ENCODE measurements around the gene RABGAP1. TPM values are rescaled to one million over a fixed set of nuclear protein-coding genes. Genes with fewer than 3 reads are reported as not detected.

Gene RABGAP1
- total RNA-seq, 2 experiments from 2014 or later, result 19.1 to 20.7 TPM

DNA sequence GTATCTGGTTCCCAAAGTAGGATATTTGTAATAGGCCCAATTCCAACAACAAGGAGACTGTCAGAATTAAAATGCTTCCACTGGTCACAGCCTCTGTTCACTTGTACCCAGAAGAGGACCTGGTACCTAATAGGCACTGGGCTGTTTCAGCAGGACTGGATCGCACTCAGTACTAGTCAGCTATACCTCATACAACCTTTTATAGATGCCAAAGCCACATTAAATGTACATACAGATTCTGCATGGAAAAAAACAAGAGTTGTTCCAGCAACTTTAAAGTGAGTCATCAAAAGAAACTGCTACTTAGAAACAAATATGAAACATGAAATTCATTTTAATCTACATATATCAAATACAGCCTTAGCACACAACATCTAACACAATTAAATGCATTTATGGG lies 180.1 kb downstream of the RABGAP1 start:
- CTCF ChIA-PET, result interaction anchor here (0.7 kb wide), 1 partner anchor 153 kb away, joined by 3 read pairs; no protein-coding TSS in a partner anchor
- POLR2A ChIA-PET, result no interaction called here

DNA sequence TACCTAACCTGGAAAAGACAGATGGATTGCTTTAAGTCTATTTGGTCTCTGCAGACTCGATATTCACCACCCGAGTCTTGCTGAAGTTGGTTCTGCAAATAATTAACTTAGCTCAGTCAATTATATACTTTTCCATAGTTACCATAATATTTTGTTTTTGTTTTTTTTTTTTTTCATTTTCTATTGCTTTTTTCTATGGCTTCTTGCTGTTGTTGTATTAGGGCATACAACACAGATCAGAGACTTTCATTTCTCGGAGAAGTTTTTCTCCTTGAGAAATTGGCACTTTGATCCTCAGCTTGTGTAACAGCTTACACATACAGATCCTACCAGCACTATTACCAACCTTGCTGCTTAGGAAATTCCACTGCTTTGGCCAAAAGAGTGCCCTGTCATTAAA lies 180.6 kb downstream of the RABGAP1 start:
- POLR2A ChIA-PET, result interaction anchor here (1.1 kb wide), 1 partner anchor 14 kb away, joined by 3 read pairs; no protein-coding TSS in a partner anchor

DNA sequence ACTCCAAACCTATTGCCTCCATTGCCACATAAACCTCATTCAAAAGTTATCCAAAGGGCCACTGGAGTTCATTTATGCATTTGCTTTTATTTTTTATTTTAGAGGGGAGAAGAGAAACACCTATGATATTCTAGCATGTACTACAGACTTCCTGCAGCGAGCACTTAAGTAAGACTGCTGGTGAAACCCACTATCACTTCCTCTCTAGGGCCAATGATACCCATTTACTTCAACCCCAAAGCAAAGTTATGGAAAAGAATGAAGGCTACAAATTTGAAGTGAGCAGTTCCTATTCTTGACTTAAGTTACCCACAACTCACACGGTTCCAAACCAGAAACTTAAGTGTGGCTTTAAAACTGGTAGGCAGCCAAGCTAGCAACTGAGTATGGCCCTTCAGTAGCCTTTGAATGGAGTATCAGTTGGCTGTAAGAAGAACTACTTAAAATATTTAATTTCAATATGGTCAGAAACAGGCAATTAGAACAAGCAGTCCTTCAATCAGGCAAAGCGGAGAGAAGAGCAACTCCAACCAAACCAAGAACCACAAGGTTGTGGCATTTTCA lies 186.8 kb downstream of the RABGAP1 start:
- CTCF ChIA-PET, result no interaction called here
- POLR2A ChIA-PET, result no interaction called here

More for the DNA sequence above, 180.6 kb downstream of the RABGAP1 start:
- CTCF ChIA-PET, result interaction anchor here (0.7 kb wide), 1 partner anchor 152 kb away, joined by 3 read pairs; no protein-coding TSS in a partner anchor

DNA sequence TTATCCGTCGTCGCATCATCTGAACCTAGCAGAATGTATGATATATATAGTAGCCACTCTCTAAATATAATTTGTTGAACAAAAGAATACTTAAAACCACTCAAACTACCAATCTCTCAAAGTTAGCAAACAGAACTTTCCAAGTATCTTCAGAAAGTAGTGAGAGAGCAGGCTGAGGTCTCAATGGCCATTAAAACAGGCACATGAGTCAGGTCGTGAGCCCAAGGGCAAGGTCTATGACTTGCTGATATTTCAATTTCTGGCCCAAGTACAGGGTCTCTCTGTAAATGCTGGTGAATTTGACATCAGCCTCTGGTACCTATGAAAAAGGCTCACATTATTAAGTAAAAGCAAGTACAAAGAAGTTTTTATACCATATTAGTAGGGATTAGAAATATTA lies 187.8 kb downstream of the RABGAP1 start:
- ChIA-PET CTCF (no interaction called here), POLR2A (no interaction called here)

DNA sequence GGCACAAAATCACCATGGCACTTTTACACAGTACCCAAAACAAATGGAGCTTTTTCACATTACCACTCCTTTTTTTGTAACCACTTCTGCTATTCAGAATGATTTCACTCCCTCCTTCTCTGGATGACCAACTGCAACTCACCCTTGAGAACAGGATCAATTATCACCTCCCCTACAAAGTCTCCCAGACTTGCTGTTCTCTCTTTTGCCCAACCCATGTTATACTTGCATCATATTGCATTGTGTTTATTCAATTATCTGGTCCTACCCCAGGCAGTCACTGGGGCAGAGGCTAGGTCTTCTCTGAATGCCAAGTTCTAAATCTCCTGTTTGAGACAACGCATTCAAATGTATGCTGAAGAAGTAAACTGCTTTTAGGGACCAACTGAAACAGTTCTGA lies 188.6 kb downstream of the RABGAP1 start:
- POLR2A ChIA-PET, result no interaction called here
- CTCF ChIA-PET, result no interaction called here

DNA sequence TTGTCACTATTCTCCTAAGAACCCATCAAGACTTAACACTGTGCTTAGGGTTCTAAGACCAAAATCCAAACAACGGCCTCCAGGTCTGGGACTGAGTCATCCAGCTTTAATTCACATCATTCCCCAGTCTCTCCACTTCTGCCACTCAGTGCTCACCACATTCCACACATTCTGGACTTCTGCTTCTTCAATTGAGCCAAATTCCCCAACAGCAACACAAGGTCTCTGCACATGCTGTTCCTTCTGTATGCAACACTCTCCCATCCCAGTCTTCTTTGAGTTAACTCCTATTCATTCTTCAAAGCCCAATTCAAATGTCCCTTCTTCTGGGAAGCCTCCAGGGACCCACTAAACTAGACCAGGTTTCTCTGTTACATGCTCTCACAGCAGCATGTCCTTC lies 190.4 kb downstream of the RABGAP1 start:
- ChIA-PET CTCF (no interaction called here), POLR2A (no interaction called here)

DNA sequence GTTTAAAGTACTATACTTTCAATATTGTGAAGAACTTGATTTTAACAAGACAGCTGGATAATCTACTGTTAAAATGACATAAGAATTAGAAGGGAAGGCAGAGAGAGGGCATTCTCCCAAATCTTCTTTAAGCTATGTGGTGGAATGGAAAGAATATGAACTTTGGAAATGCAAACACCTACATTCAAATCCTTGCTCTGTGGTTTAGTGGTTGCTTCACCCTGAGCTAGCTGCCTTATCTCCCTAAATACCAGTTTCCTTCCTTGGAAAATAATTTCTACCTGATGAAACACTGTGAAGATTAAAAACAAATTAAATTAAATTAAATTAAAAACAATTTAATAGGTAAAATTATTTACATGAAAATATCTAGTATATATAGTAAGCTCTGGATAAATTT lies 191.2 kb downstream of the RABGAP1 start:
- CTCF ChIA-PET, result no interaction called here

DNA sequence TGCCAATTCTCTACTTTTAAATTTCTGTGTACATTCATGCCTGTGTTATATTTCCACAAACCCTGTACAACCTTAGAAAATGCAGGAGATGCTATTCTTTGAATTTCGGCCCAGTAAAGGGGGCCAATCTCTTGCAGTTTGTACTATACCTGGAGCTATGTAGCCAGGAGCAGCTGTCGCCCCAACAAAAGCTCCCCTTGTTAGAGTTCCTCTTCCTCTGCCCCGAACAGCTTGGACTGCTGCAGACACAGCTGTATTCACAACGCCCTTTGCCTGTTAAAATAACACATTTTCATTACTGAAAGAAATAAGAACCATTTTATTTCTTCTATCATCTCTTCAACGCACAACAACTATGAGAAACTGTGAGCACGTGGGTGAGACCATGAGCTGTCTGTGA lies 191.9 kb downstream of the RABGAP1 start:
- POLR2A ChIA-PET, result no interaction called here

More for the DNA sequence above, 191.2 kb downstream of the RABGAP1 start:
- POLR2A ChIA-PET, result no interaction called here

DNA sequence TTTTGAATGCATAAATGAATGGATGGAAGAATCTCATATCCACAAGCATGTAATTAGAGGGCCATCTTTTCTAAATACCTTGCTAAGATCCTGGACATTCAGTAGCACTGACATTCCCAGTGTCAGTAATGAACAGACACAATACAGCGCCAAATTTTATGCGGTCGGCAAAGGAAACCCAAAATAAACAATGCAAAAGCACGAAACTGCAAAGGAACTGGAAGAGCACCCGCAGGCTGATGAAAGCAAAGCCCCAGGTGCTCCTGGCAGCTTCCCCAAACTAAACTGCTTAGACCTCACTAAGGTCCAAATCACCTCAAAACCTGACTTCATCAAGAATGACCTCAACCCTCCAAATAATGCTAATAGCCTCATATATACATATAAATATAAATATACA lies 194.6 kb downstream of the RABGAP1 start:
- ChIA-PET POLR2A (no interaction called here), CTCF (no interaction called here)

More for the DNA sequence above, 191.9 kb downstream of the RABGAP1 start:
- CTCF ChIA-PET, result no interaction called here

DNA sequence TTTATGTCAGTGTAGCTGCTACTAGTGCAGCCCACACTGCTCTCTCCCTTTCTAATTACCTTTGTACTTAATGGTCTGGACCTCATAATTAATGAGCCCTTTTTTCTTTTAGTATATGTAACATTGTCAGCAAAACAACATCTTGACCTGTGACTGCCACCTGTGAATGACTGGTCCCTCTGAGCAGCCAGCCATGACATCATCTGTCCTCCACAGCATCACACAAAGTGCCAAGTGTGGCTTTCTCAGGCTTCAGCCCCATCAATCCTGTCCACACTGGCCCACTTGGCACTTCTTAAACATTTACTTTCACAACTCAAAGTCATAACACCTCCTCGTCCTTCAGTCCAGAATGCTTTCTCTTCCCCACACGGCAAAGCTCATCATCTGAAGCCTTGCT lies 197.3 kb downstream of the RABGAP1 start:
- CTCF ChIA-PET, result no interaction called here
- POLR2A ChIA-PET, result no interaction called here

DNA sequence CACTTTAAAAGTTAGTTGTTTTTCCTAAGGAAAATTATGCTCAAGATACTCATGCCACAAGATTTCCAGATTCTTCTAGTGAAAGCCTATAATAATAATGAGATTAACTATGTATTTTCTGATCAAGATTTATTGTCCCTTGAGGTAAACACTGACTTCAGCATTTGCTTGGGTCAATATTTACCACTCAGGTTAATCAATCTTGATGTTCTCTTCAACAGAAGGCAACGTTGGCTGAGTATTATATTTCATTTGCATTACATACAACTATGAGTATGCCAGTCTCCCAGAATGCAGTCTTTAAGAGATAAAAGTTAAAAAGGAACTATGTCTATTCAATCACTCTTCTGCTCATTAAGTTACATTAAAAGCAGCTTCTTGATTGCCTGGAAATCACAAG lies 208.2 kb downstream of the RABGAP1 start:
- CTCF ChIA-PET, result no interaction called here
- POLR2A ChIA-PET, result no interaction called here

DNA sequence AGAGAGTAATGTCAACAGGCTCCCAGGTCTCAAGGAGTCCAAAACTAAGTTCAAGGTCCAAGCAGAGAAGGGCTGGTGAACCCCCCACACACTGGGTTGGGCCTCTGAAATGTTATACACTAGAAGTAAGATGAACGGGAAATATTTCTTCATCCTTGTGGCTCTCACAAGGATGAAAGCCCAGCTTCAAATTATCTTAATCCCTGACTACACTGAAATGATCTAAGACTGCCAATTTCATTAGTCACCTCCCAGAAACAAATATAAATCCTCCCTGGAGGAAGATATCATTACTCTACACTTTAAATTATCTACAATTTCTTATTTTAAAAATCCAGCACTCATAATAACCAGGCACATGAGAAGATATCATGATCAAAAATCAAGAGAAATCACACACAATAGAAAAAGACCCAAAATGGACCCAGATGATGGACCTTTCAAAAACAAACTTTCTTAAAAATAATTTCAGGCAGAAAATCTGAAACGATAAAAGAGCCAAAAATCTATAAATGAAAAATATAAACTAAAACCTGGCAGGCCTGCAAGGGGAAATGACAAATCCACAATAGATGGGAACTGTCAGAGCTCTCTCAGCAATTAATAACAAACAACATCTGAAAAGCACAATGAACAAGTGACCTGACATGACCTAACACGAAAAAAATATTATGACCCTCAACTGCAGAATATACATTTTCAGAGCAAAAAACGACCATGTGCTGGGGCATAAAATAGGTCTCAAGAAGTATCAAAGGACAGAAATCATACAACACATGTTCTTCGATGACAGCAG lies 210.1 kb downstream of the RABGAP1 start:
- ChIA-PET POLR2A (no interaction called here), CTCF (no interaction called here)

Other genes with a start within 250 kb of the RABGAP1 start
- gene OR1L4, start 217.0 kb upstream of the RABGAP1 start, total RNA-seq, result not detected
- gene OR1L6, start 198.7 kb upstream of the RABGAP1 start, total RNA-seq, result not detected
- not detected for gene OR5C1, start 152.1 kb upstream of the RABGAP1 start, total RNA-seq
- not detected for gene OR1K1, start 140.9 kb upstream of the RABGAP1 start, total RNA-seq
- gene PDCL, start 112.4 kb upstream of the RABGAP1 start, total RNA-seq, result 10 to 100 TPM; 19.5 to 19.9 TPM
- gene RC3H2, start 35.7 kb upstream of the RABGAP1 start, total RNA-seq, result 10 to 100 TPM; 30.4 to 31.2 TPM
- gene ZBTB6, start 27.7 kb upstream of the RABGAP1 start, total RNA-seq, result 10 to 100 TPM in 1 of 2 experiments, 1 to 10 TPM in 1; 9.7 to 10.5 TPM
- gene ZBTB26, start 9.5 kb upstream of the RABGAP1 start, total RNA-seq, result 1 to 10 TPM; 5.7 to 6.4 TPM
- under 1 TPM in 1 of 2 experiments, not detected in 1; 0.65 TPM for gene GPR21, start 92.6 kb downstream of the RABGAP1 start, total RNA-seq